ENCODE data around the gene RSL1D1. TPM values are rescaled to one million over a fixed set of nuclear protein-coding genes. Genes with fewer than 3 reads are reported as not detected.
"Not testable (repeated sequence)": the region's sequence is repeated elsewhere in the genome, so short reads cannot be mapped to it uniquely, and the experiment has no call there.

Gene RSL1D1
- polyA plus RNA-seq, 3 donors, result 46.1 to 182 (median 124) TPM

- no peak for DNase-seq
- peaks cover 33 to 67% of the 10 kb centered on the region in 2 donors for H3K4me1 ChIP-seq (ENCODE audit: control insufficient read depth in 1 of 2, insufficient read depth in 2 of 2, low read length in 2 of 2)
- no peaks in the 10 kb centered on the region for H3K27me3 ChIP-seq (ENCODE audit: control insufficient read depth in 2 of 2, insufficient read depth in 2 of 2, low read length in 2 of 2)
- no peak overlapping the region for H3K27ac ChIP-seq (ENCODE audit: low read depth in 1 of 2, low read length in 2 of 2)
- intact Hi-C loops (cut with micrococcal nuclease), result no loop called here
- H3K4me2 ChIP-seq (replicated peaks; ENCODE audit: extremely low read depth, low read length, poor library complexity, severe bottlenecking), result no peak overlapping the region
- no peak overlapping the region for H3K4me3 ChIP-seq (replicated peaks in 1 of 3; ENCODE audit: low read depth in 2 of 3, low read length in 3 of 3)
- Mint-ChIP-seq H3K36me3 (peaks cover 0 to 3% of the 10 kb centered on the region in 2 donors), H3K9me3 (peaks cover 0 to 4% (median 0%) of the 10 kb centered on the region in 7 donors), H3K4me3 (no peak overlapping the region), H3K4me1 (peaks cover 50% of the 10 kb centered on the region), H3K27me3 (ENCODE audit: low read depth in 3 of 3) (peaks cover 0 to 4% (median 4%) of the 10 kb centered on the region in 3 donors), H3K27ac (peak overlapping the region in 5 of 7 donors; percentile 36 to 92 (median 63))
- H3K79me2 ChIP-seq (ENCODE audit: insufficient read depth, low read length), result no peaks in the 10 kb centered on the region
- no peaks in the 10 kb centered on the region for H3K36me3 ChIP-seq (replicated peaks in 1 of 2; ENCODE audit: control insufficient read depth in 1 of 2, insufficient read depth in 2 of 2, low read length in 2 of 2)
- H4K20me1 ChIP-seq (ENCODE audit: insufficient read depth, low read length), result no peaks in the 10 kb centered on the region
- TF ChIP-seq CTCF (IDR thresholded peaks at IDR 0.05), result no peak
- H3K9me3 ChIP-seq (replicated peaks in 1 of 2; ENCODE audit: control insufficient read depth in 1 of 2, insufficient read depth in 1 of 2, low read length in 2 of 2), result no peaks in the 10 kb centered on the region
- no peak overlapping the region for H2AFZ ChIP-seq (ENCODE audit: insufficient read depth, low read depth, low read length, poor library complexity, severe bottlenecking)
- no peak overlapping the region for H3K9ac ChIP-seq (ENCODE audit: insufficient read depth, low read length, poor library complexity, severe bottlenecking)
- WGBS (ENCODE audit: insufficient coverage), result 100% methylated on average over 4 of the region's 5 CpGs
Measured at GRCh38 chr16:11816123-11816522, 35.2 kb downstream of the RSL1D1 start.

- Mint-ChIP-seq H3K27ac (peak overlapping the region; percentile 86 to 94 (median 91)), H3K4me1 (peaks cover 51% of the 10 kb centered on the region), H3K4me3 (peak overlapping the region; percentile 47 to 60)
- not testable (repeated sequence) for H3K9ac ChIP-seq (ENCODE audit: insufficient read depth, low read length, poor library complexity, severe bottlenecking); H3K9me3 Mint-ChIP-seq; H3K9me3 ChIP-seq (replicated peaks in 1 of 2; ENCODE audit: control insufficient read depth in 1 of 2, insufficient read depth in 1 of 2, low read length in 2 of 2); H3K36me3 Mint-ChIP-seq; H3K4me2 ChIP-seq (replicated peaks; ENCODE audit: extremely low read depth, low read length, poor library complexity, severe bottlenecking); H3K36me3 ChIP-seq (replicated peaks in 1 of 2; ENCODE audit: control insufficient read depth in 1 of 2, insufficient read depth in 2 of 2, low read length in 2 of 2); H3K27me3 ChIP-seq (ENCODE audit: control insufficient read depth in 2 of 2, insufficient read depth in 2 of 2, low read length in 2 of 2); H3K79me2 ChIP-seq (ENCODE audit: insufficient read depth, low read length); H4K20me1 ChIP-seq (ENCODE audit: insufficient read depth, low read length); H2AFZ ChIP-seq (ENCODE audit: insufficient read depth, low read depth, low read length, poor library complexity, severe bottlenecking); H3K27me3 Mint-ChIP-seq (ENCODE audit: low read depth in 3 of 3)
- peak overlapping the region in 1 of 3 experiments; percentile 3 for H3K4me3 ChIP-seq (replicated peaks in 1 of 3; ENCODE audit: low read depth in 2 of 3, low read length in 3 of 3)
- 33% methylated on average over 1 of the region's 4 CpGs for WGBS (ENCODE audit: insufficient coverage)
- DNase-seq, result peak; percentile 79 to 92 (median 87)
- H3K4me1 ChIP-seq (ENCODE audit: control insufficient read depth in 1 of 2, insufficient read depth in 2 of 2, low read length in 2 of 2), result peaks cover 47 to 67% of the 10 kb centered on the region in 2 donors
- intact Hi-C loops (cut with micrococcal nuclease), result loop anchor here in 1 of 2 donors (5.0 kb wide), 1 partner anchor 72 kb away; the partner anchor contains the start of gene TXNDC11
- peak overlapping the region; percentile 60 to 73 for H3K27ac ChIP-seq (ENCODE audit: low read depth in 1 of 2, low read length in 2 of 2)
Measured at GRCh38 chr16:11814800-11815199, 36.5 kb downstream of the RSL1D1 start.

Measured in CD14-positive monocyte (primary cell).